ENCODE data around the gene INCENP. TPM values are rescaled to one million over a fixed set of nuclear protein-coding genes. Genes with fewer than 3 reads are reported as not detected.
A peak's percentile ranks its signal among the peaks of the same experiment; 100 is the strongest.

The INCENP gene
- total and polyA plus RNA-seq, 5 donors from 2014 or later = 1.0 to 36.6 (median 2.5) TPM

DNA sequence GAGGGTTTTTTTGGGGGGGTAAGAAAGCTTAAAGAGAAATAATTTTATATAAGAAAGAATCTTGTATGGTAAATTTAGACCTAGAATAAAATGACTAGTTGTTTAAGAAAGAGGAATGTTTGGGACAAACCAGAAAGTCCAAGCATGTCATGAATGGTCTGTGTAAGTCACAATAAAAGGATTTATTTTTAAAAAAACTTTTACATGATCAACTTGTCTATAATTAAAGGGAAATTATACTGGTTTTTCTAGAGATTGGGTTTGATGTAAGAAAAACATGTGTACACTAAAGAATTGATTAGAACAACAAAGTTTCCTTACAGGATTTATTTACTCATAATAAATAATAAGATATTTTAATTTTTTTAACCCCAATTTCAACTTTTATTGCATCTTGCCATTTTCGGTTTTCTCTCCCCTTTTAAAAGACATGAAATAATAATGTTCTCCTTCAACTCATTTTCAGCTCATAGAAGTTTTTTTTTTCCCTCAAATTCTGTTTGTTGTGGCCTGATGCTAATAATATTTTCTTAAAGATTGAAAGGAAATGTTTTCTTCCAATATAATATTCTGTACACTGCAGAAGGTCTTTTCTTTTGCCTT is 35.4 kb upstream of the INCENP start:
- no peak overlapping the region for H3K27ac ChIP-seq (ENCODE audit: insufficient read depth, low read length, poor library complexity, severe bottlenecking)
- Mint-ChIP-seq H3K9me3 (peaks cover 0 to 9% (median 5%) of the 10 kb centered on the region in 7 donors), H3K27ac (no peak overlapping the region), H3K27me3 (peaks cover 14% of the 10 kb centered on the region), H3K4me1 (no peaks in the 10 kb centered on the region), H3K4me3 (no peak overlapping the region), H3K36me3 (no peaks in the 10 kb centered on the region)
- H3K27me3 ChIP-seq (ENCODE audit: control insufficient read depth, insufficient read depth, low read length) = peaks cover 2% of the 10 kb centered on the region
- ATAC-seq (ENCODE audit: low read depth in 2 of 2) (no peak), DNase-seq (no peak)
- no peaks in the 10 kb centered on the region for H3K4me1 ChIP-seq (ENCODE audit: control insufficient read depth, insufficient read depth, low read length, poor library complexity, severe bottlenecking)
- H3K36me3 ChIP-seq (ENCODE audit: control insufficient read depth, insufficient read depth, low read length) = no peaks in the 10 kb centered on the region
- peaks cover 6 to 12% of the 10 kb centered on the region in 2 experiments for H3K9me3 ChIP-seq (ENCODE audit: control insufficient read depth in 2 of 2, low read length in 2 of 2)
- no peak overlapping the region for H3K4me3 ChIP-seq (ENCODE audit: low read depth, low read length)

DNA sequence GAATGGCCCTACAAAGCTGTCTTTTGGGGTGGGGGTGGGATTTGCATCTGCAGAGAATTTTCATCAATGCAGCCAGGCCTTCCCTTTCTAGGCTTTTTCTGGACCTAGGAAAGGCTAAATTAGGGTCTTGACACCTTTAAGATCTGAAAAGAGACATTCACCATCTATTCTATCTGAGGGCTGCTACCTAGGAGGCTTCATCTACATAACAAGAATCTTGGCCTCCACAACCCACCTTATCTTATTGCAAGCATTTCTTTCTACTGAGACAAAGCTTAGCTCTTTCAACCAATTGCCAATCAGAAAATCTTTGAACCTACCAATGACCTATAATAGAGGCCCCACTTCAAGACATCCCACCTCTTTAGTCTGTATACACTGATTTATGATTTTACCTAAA is 20.7 kb upstream of the INCENP start:
- no peak overlapping the region for H3K27ac ChIP-seq (ENCODE audit: insufficient read depth, low read length, poor library complexity, severe bottlenecking)
- Mint-ChIP-seq H3K36me3 (no peaks in the 10 kb centered on the region), H3K4me3 (no peak overlapping the region), H3K27me3 (peaks cover 15% of the 10 kb centered on the region), H3K4me1 (peaks cover 0 to 17% (median 9%) of the 10 kb centered on the region in 4 donors), H3K27ac (peak overlapping the region in 1 of 3 donors; percentile 6), H3K9me3 (peaks cover 0 to 2% (median 0%) of the 10 kb centered on the region in 7 donors)
- H3K4me3 ChIP-seq (ENCODE audit: low read depth, low read length) = no peak overlapping the region
- DNase-seq = no peak
- peaks cover 10% of the 10 kb centered on the region for H3K4me1 ChIP-seq (ENCODE audit: control insufficient read depth, insufficient read depth, low read length, poor library complexity, severe bottlenecking)
- no peaks in the 10 kb centered on the region for H3K36me3 ChIP-seq (ENCODE audit: control insufficient read depth, insufficient read depth, low read length)
- no peak for ATAC-seq (ENCODE audit: low read depth in 2 of 2)
- no peaks in the 10 kb centered on the region for H3K27me3 ChIP-seq (ENCODE audit: control insufficient read depth, insufficient read depth, low read length)
- no peaks in the 10 kb centered on the region for H3K9me3 ChIP-seq (ENCODE audit: control insufficient read depth in 2 of 2, low read length in 2 of 2)

DNA sequence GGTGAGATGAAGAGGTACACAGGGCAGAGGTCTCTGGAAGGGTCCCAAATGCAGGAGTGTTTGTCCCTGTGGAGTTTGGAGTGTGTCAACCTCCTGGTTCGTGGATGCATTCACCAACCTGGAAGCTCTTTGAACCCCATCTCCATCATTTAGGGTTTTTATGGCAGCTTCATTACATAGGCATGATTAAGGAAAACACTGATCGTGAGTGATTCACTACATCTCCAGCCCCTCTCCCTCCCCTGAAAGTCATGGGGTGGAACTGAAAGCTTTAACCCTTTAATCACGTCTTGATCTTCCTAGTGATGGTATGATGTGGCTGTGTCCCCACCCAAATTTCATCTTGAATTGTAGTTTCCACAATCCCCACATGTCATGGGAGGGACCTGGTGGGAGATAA is 19.8 kb upstream of the INCENP start:
- H3K9me3 Mint-ChIP-seq = peaks cover 0 to 2% (median 0%) of the 10 kb centered on the region in 7 donors
- DNase-seq (no peak), ATAC-seq (ENCODE audit: low read depth in 2 of 2) (no peak)
- Histone ChIP-seq H3K36me3 (ENCODE audit: control insufficient read depth, insufficient read depth, low read length) (no peaks in the 10 kb centered on the region), H3K27ac (ENCODE audit: insufficient read depth, low read length, poor library complexity, severe bottlenecking) (no peak overlapping the region), H3K9me3 (ENCODE audit: control insufficient read depth in 2 of 2, low read length in 2 of 2) (no peaks in the 10 kb centered on the region), H3K27me3 (ENCODE audit: control insufficient read depth, insufficient read depth, low read length) (no peaks in the 10 kb centered on the region), H3K4me1 (ENCODE audit: control insufficient read depth, insufficient read depth, low read length, poor library complexity, severe bottlenecking) (peaks cover 10% of the 10 kb centered on the region), H3K4me3 (ENCODE audit: low read depth, low read length) (no peak overlapping the region)
- peaks cover 0 to 17% (median 9%) of the 10 kb centered on the region in 4 donors for H3K4me1 Mint-ChIP-seq
- no peak overlapping the region for H3K27ac Mint-ChIP-seq
- no peaks in the 10 kb centered on the region for H3K36me3 Mint-ChIP-seq
- no peak overlapping the region for H3K4me3 Mint-ChIP-seq
- H3K27me3 Mint-ChIP-seq = peaks cover 17% of the 10 kb centered on the region

DNA sequence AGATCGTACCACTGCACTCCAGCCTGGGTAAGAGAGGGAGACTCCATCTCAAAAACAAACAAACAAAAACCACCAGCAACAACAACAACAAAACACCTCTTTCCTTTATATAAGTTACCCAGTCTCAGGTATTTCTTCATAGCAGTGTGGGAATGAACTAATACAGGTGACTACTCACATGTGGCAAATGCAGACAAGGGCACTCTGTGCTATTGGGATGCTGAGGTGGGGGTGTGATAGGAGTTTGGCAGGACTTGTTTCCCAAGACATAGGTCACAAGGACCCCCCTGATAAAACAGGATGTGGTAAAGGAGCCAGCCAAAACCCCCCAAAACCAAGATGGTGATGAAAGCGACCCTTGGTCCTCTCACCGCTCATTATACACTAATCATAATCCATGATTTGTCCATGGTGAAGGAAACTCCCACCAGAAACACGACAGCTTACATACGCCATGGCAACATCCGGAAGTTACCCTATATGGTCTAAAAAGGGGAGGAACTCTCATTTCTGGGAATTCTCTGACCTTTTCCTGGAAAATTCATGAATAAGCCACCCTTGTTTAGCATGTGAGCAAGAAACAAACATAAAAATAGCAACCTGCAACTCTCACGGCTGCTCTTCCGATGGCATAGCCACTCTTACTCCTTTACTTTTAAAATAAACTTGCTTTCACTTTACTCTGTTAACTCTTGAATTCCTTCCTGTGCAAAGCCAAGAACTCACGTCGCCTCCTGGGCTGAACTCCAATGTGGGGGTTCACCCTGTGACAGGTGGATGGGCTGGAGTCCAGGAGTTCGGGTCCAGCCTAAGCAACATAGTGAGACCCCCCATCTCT is 18.8 kb upstream of the INCENP start:
- no peaks in the 10 kb centered on the region for H3K36me3 Mint-ChIP-seq
- H3K27ac Mint-ChIP-seq = peak overlapping the region; percentile 24 to 74 (median 67)
- Histone ChIP-seq H3K27ac (ENCODE audit: insufficient read depth, low read length, poor library complexity, severe bottlenecking) (peak overlapping the region; percentile 20), H3K9me3 (ENCODE audit: control insufficient read depth in 2 of 2, low read length in 2 of 2) (no peaks in the 10 kb centered on the region), H3K4me3 (ENCODE audit: low read depth, low read length) (peak overlapping the region; percentile 80), H3K36me3 (ENCODE audit: control insufficient read depth, insufficient read depth, low read length) (no peaks in the 10 kb centered on the region), H3K27me3 (ENCODE audit: control insufficient read depth, insufficient read depth, low read length) (peaks cover 3% of the 10 kb centered on the region), H3K4me1 (ENCODE audit: control insufficient read depth, insufficient read depth, low read length, poor library complexity, severe bottlenecking) (peaks cover 10% of the 10 kb centered on the region)
- H3K9me3 Mint-ChIP-seq = peaks cover 0 to 2% (median 0%) of the 10 kb centered on the region in 7 donors
- DNase-seq (peak in 1 of 3 donors; percentile 77), ATAC-seq (ENCODE audit: low read depth in 2 of 2) (peak; percentile 72 to 78)
- peaks cover 13% of the 10 kb centered on the region for H3K27me3 Mint-ChIP-seq
- H3K4me1 Mint-ChIP-seq = peaks cover 0 to 17% (median 9%) of the 10 kb centered on the region in 4 donors
- peak overlapping the region in 3 of 4 donors; percentile 2 to 88 (median 79) for H3K4me3 Mint-ChIP-seq

DNA sequence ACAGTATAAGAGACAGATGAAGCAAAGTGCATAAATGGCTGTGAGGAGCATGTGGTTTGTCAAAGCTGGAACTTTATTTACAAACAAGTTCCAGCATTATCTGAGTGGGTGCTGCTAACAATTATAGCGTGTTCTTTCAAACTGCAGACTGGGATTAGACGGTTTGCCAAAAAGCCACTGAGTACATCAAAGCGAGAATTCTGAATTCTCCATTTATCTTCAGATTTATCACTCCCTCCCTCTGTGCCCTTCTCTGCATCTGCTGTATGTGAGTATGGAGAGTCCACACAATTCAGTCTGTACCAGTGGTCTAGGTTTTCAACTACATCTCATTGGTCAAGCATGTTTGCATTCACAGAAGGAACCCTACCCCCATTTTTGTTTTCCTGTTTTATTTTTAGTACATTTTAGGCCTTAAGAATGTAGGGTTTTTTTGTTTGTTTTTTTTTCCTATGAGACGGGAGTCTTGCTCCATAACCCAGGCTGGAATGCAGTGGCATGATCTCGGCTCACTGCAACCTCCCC is 18.1 kb upstream of the INCENP start:
- Histone ChIP-seq H3K9me3 (ENCODE audit: control insufficient read depth in 2 of 2, low read length in 2 of 2) (no peaks in the 10 kb centered on the region), H3K4me1 (ENCODE audit: control insufficient read depth, insufficient read depth, low read length, poor library complexity, severe bottlenecking) (peaks cover 10% of the 10 kb centered on the region), H3K4me3 (ENCODE audit: low read depth, low read length) (peak overlapping the region; percentile 80), H3K27ac (ENCODE audit: insufficient read depth, low read length, poor library complexity, severe bottlenecking) (peak overlapping the region; percentile 20), H3K27me3 (ENCODE audit: control insufficient read depth, insufficient read depth, low read length) (peaks cover 3% of the 10 kb centered on the region), H3K36me3 (ENCODE audit: control insufficient read depth, insufficient read depth, low read length) (no peaks in the 10 kb centered on the region)
- no peaks in the 10 kb centered on the region for H3K36me3 Mint-ChIP-seq
- peaks cover 0 to 17% (median 9%) of the 10 kb centered on the region in 4 donors for H3K4me1 Mint-ChIP-seq
- peak overlapping the region; percentile 24 to 74 (median 67) for H3K27ac Mint-ChIP-seq
- ATAC-seq (ENCODE audit: low read depth in 2 of 2) = no peak
- peak overlapping the region in 3 of 4 donors; percentile 2 to 88 (median 79) for H3K4me3 Mint-ChIP-seq
- no peak for DNase-seq
- peaks cover 0 to 2% (median 0%) of the 10 kb centered on the region in 7 donors for H3K9me3 Mint-ChIP-seq
- H3K27me3 Mint-ChIP-seq = peaks cover 13% of the 10 kb centered on the region

DNA sequence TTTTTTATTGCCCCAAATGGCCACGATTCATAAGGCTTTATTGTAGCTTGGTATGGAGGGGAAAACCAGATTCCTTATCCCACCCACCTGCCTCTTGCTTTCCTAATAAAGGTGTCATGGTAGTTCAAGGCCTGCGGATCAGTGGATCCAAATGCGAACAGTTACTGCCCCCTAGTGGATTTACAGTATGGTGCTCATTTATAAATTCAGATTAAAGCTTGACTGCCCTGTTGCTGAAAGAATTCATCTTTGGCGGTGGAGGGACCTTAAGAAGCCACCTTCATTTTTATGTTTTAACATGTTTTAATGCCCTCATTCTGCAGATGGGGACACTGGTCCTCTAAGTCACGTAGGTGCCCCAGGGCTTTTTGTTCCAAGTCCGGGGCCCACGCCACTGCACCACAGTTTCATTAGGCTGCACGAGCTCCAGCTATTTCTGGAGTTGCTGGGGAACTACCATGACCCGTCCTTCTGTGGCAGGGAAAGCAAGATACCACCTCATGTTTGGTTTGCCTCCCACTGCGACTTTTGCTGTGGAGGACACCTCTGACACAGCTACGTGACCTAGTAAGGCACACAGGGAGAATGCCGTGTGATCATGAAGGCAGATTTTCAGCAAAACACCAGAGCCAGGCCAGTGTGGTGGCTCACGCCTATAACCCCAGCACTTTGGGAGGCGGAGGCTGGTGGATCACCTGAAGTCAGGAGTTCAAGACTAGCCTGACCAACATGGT is 15.6 kb upstream of the INCENP start:
- H3K27ac ChIP-seq (ENCODE audit: insufficient read depth, low read length, poor library complexity, severe bottlenecking) = no peak overlapping the region
- Mint-ChIP-seq H3K9me3 (peaks cover 0 to 2% (median 0%) of the 10 kb centered on the region in 7 donors), H3K4me1 (peaks cover 0 to 17% (median 10%) of the 10 kb centered on the region in 4 donors), H3K36me3 (no peaks in the 10 kb centered on the region), H3K4me3 (no peak overlapping the region), H3K27me3 (peaks cover 15% of the 10 kb centered on the region), H3K27ac (no peak overlapping the region)
- DNase-seq = peak; percentile 30 to 73 (median 71)
- no peak overlapping the region for H3K4me3 ChIP-seq (ENCODE audit: low read depth, low read length)
- H3K27me3 ChIP-seq (ENCODE audit: control insufficient read depth, insufficient read depth, low read length) = peaks cover 3% of the 10 kb centered on the region
- H3K4me1 ChIP-seq (ENCODE audit: control insufficient read depth, insufficient read depth, low read length, poor library complexity, severe bottlenecking) = peaks cover 15% of the 10 kb centered on the region
- no peaks in the 10 kb centered on the region for H3K9me3 ChIP-seq (ENCODE audit: control insufficient read depth in 2 of 2, low read length in 2 of 2)
- peak in 1 of 2 donors; percentile 36 for ATAC-seq (ENCODE audit: low read depth in 2 of 2)
- no peaks in the 10 kb centered on the region for H3K36me3 ChIP-seq (ENCODE audit: control insufficient read depth, insufficient read depth, low read length)

DNA sequence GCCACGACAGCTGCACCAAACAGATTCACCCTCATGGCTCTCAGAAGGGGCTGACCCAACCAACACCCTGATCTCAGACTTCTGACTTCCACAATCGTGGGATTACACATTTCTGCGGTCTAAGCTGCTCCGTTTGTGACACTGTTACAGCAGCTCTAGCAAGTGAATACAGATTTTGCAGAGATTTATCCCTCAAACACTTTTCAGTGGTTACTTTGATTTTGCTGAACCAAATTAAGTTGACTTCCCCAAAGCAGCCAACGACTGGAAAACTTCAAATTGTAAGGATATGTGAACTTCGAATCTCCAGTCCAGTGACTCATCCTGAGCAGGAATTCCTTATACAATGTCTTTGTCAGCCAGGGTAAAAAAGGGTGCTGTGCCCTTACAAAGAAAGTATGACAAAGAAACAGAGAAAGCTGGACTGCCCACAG is 14.8 kb upstream of the INCENP start:
- Mint-ChIP-seq H3K27me3 (peaks cover 11% of the 10 kb centered on the region), H3K36me3 (no peaks in the 10 kb centered on the region), H3K27ac (no peak overlapping the region), H3K9me3 (peaks cover 0 to 2% (median 0%) of the 10 kb centered on the region in 7 donors), H3K4me1 (peaks cover 0 to 17% (median 10%) of the 10 kb centered on the region in 4 donors), H3K4me3 (no peak overlapping the region)
- H3K27ac ChIP-seq (ENCODE audit: insufficient read depth, low read length, poor library complexity, severe bottlenecking) = no peak overlapping the region
- H3K4me1 ChIP-seq (ENCODE audit: control insufficient read depth, insufficient read depth, low read length, poor library complexity, severe bottlenecking) = peaks cover 15% of the 10 kb centered on the region
- DNase-seq (no peak), ATAC-seq (ENCODE audit: low read depth in 2 of 2) (no peak)
- H3K4me3 ChIP-seq (ENCODE audit: low read depth, low read length) = no peak overlapping the region
- H3K36me3 ChIP-seq (ENCODE audit: control insufficient read depth, insufficient read depth, low read length) = no peaks in the 10 kb centered on the region
- peaks cover 3% of the 10 kb centered on the region for H3K27me3 ChIP-seq (ENCODE audit: control insufficient read depth, insufficient read depth, low read length)
- no peaks in the 10 kb centered on the region for H3K9me3 ChIP-seq (ENCODE audit: control insufficient read depth in 2 of 2, low read length in 2 of 2)
